GM23338 (cell line): Measurements from ENCODE around the gene STAT5B. TPM values are rescaled to one million over a fixed set of nuclear protein-coding genes. Genes with fewer than 3 reads are reported as not detected.

Source experiments
- ATAC-seq: fragments of 200-7000 bp; cut with Tn5 transposase; 3 replicates; pipeline ENCODE4 v1.9.1; 2020
- DNase-seq: peaks from one replicate; pipeline ENCODE4 v3.0.0-alpha.2; 2015; ENCODE audit warnings: low spot score
- H2AFZ ChIP-seq: fragments of 200-600 bp; sonication (generic); 2 replicates; pipeline ENCODE4 v1.8.0; 2016; ENCODE audit warnings: antibody characterized with exemption, mild to moderate bottlenecking, moderate library complexity
- H3F3A ChIP-seq: fragments of 200-600 bp; sonication (generic); replicated peaks from 2 replicates; pipeline ENCODE4 v1.8.0; 2017; ENCODE audit warnings: antibody characterized with exemption, mixed run types, low read depth
- H3K27ac ChIP-seq: fragments of 200-600 bp; sonication (generic); 2 replicates; pipeline ENCODE4 v1.6.1; 2016; ENCODE audit warnings: low read depth
- H3K27me3 ChIP-seq: fragments of 200-600 bp; sonication (generic); 2 replicates; pipeline ENCODE4 v1.8.0; 2016; ENCODE audit warnings: mild to moderate bottlenecking, mixed run types, moderate library complexity; ENCODE audit not compliant: insufficient read depth
- H3K36me3 ChIP-seq: fragments of 200-600 bp; sonication (generic); 2 replicates; pipeline ENCODE4 v1.8.0; 2016; ENCODE audit warnings: mild to moderate bottlenecking; ENCODE audit not compliant: insufficient read depth
- H3K4me1 ChIP-seq: fragments of 200-600 bp; sonication (generic); 2 replicates; pipeline ENCODE4 v1.8.0; 2016; ENCODE audit warnings: mild to moderate bottlenecking, moderate library complexity; ENCODE audit not compliant: insufficient read depth
- H3K4me2 ChIP-seq: fragments of 200-600 bp; sonication (generic); 2 replicates; pipeline ENCODE4 v1.7.1; 2017; ENCODE audit warnings: mixed run types
- H3K4me3 ChIP-seq: fragments of 200-600 bp; sonication (generic); 2 replicates; pipeline ENCODE4 v1.6.1; 2016; ENCODE audit warnings: mixed run types
- H3K79me2 ChIP-seq: fragments of 200-600 bp; sonication (generic); replicated peaks from 2 replicates; pipeline ENCODE4 v1.8.0; 2017; ENCODE audit warnings: mild to moderate bottlenecking; ENCODE audit not compliant: insufficient read depth
- H3K9me2 ChIP-seq: fragments of 200-600 bp; sonication (generic); 2 replicates; pipeline ENCODE4 v1.8.0; 2017; ENCODE audit not compliant: insufficient read depth
- H4K20me1 ChIP-seq: fragments of 200-600 bp; sonication (generic); replicated peaks from 2 replicates; pipeline ENCODE4 v1.8.0; 2017; ENCODE audit warnings: mild to moderate bottlenecking; ENCODE audit not compliant: insufficient read depth
- H3K27ac Mint-ChIP-seq: 2 replicates; pipeline ENCODE4 v1.8.0; 2020; ENCODE audit warnings: inconsistent platforms, mild to moderate bottlenecking, moderate library complexity, mixed read lengths
- H3K27me3 Mint-ChIP-seq: 3 replicates; pipeline ENCODE4 v1.8.0; 2022; ENCODE audit warnings: low read depth, mild to moderate bottlenecking, moderate library complexity, mixed read lengths, inconsistent platforms; ENCODE audit not compliant: insufficient read depth, poor library complexity
- H3K36me3 Mint-ChIP-seq: 3 replicates; pipeline ENCODE4 v1.8.0; 2021; ENCODE audit warnings: low read depth, mild to moderate bottlenecking, inconsistent platforms, moderate library complexity, mixed read lengths
- H3K4me1 Mint-ChIP-seq: 3 replicates; pipeline ENCODE4 v1.8.0; 2020; ENCODE audit warnings: mild to moderate bottlenecking, inconsistent platforms, mixed read lengths
- H3K4me3 Mint-ChIP-seq: 3 replicates; pipeline ENCODE4 v1.8.0; 2021; ENCODE audit warnings: moderate library complexity, mild to moderate bottlenecking, inconsistent platforms, mixed read lengths
- H3K9me3 Mint-ChIP-seq: 3 replicates; pipeline ENCODE4 v1.8.0; 2020; ENCODE audit warnings: moderate library complexity, mild to moderate bottlenecking, inconsistent platforms, mixed read lengths
- CREB1 ChIP-seq: fragments of 250-450 bp; sonication (Bioruptor Pico); IDR thresholded peaks from 2 replicates; pipeline ENCODE4 v1.5.0; 2020; ENCODE audit warnings: low read depth, mild to moderate bottlenecking, moderate library complexity
- EZH2 ChIP-seq: fragments of 200-600 bp; sonication (generic); IDR thresholded peaks from one replicate; pipeline ENCODE4 v1.8.0; 2017; ENCODE audit warnings: antibody characterized with exemption, mild to moderate bottlenecking, low read depth; ENCODE audit not compliant: unreplicated experiment
- EZH2phosphoT487 ChIP-seq: fragments of 200-600 bp; sonication (generic); IDR thresholded peaks from one replicate; pipeline ENCODE4 v1.8.1; 2018; ENCODE audit warnings: antibody characterized with exemption; ENCODE audit not compliant: unreplicated experiment
- JUNB ChIP-seq: IDR thresholded peaks from one replicate; pipeline ENCODE4 v1.6.1; 2016; ENCODE audit warnings: antibody characterized with exemption; ENCODE audit not compliant: unreplicated experiment
- POLR2AphosphoS5 ChIP-seq: IDR thresholded peaks from 2 replicates; pipeline ENCODE4 v1.6.1; 2016; ENCODE audit warnings: antibody characterized with exemption, low read depth
- STAT1 ChIP-seq: IDR thresholded peaks from one replicate; pipeline ENCODE4 v1.6.1; 2016; ENCODE audit warnings: antibody characterized with exemption; ENCODE audit not compliant: unreplicated experiment
- ZNF114 ChIP-seq: fragments of 250-450 bp; sonication (Bioruptor Pico); IDR thresholded peaks from 2 replicates; pipeline ENCODE4 v1.5.0; 2020; ENCODE audit warnings: mild to moderate bottlenecking, moderate library complexity
- ZNF331 ChIP-seq: fragments of 250-450 bp; sonication (Bioruptor Pico); IDR thresholded peaks from 2 replicates; pipeline ENCODE4 v1.5.0; 2020; ENCODE audit warnings: low read depth, mild to moderate bottlenecking, moderate library complexity
- polyA plus RNA-seq: library from polyadenylated mRNA; unstranded; fragments of >200 nt; fragmentation: Nextera tagmentation; extraction: Ambion mirVana; gene quantifications from 2 replicates; pipeline ENCODE4 v1.2.1, GENCODE V29; 2016
- total RNA-seq: library from RNA; depleted of rRNA; stranded (reverse); fragments of >200 nt; shearing (Covaris generic); gene quantifications from 2 replicates; pipeline ENCODE4 v1.2.3, GENCODE V29; 2014
- TF ChIP-seq, protein P1 (sequence below): fragments of 250-450 bp; sonication (Bioruptor Pico); IDR thresholded peaks from 2 replicates; pipeline ENCODE4 v1.5.0; 2020; ENCODE audit warnings: mild to moderate bottlenecking, moderate library complexity
- TF ChIP-seq, protein P2 (sequence below): IDR thresholded peaks from one replicate; pipeline ENCODE4 v1.6.1; 2018; ENCODE audit warnings: antibody characterized with exemption; ENCODE audit not compliant: unreplicated experiment
- TF ChIP-seq, protein P3 (sequence below), 2 experiments: fragments of 200-600 bp in 1 of 2; sonication (generic) in 1 of 2; conservative IDR thresholded peaks; 2 replicates each; pipeline versions ENCODE4 v1.5.1 to v1.6.1; 2016 to 2017; ENCODE audit warnings: antibody characterized with exemption in 2 of 2, low read depth in 2 of 2, mild to moderate bottlenecking in 2 of 2, moderate library complexity in 1 of 2

STAT5B gene
- total and polyA plus RNA-seq, 2 experiments from 2014 or later, result 13.9 to 60.5 TPM

DNA sequence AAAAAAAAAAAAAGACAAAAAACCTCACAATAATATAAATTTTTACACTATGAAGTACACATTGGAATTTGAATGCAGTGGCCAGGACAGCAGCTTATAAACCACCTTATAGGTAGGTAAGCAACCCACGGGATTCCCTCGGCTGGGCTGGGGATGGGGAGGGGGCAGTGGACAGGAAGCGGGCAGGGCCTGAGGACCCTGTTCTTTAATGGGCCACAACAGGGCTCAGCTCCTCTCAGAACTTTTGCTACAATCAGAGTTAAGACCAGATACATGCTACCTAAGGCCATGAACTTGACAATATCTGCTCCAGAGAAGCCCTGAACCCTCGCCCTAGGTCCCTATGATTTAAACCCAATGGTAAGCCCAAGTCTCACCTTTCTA, 37.2 kb upstream of the STAT5B start:
- Histone ChIP-seq H3K9me2 (no peaks in the 10 kb centered on the region), H2AFZ (no peak overlapping the region), H3K4me1 (peaks cover 23% of the 10 kb centered on the region), H3K79me2 (no peaks in the 10 kb centered on the region), H3K27ac (peak overlapping the region; percentile 74), H4K20me1 (no peaks in the 10 kb centered on the region; the same call in 1 of the 2 replicates), H3K4me3 (no peak overlapping the region), H3K36me3 (peaks cover 17% of the 10 kb centered on the region), H3K4me2 (0 out of 2 replicates have a peak overlapping the region, but pooled peaks have one; percentile 82), H3K27me3 (no peaks in the 10 kb centered on the region), H3F3A (peaks cover 26% of the 10 kb centered on the region)
- Mint-ChIP-seq H3K4me1 (peaks cover 41% of the 10 kb centered on the region), H3K27ac (peak overlapping the region; percentile 40; the same call in 1 of the 2 replicates), H3K27me3 (peaks cover 11% of the 10 kb centered on the region), H3K9me3 (no peaks in the 10 kb centered on the region; the same call in 2 of the 3 replicates), H3K36me3 (peaks cover 24% of the 10 kb centered on the region), H3K4me3 (no peak overlapping the region)
- TF ChIP-seq JUNB (no peak), CREB1 (no peak), ZNF331 (CRISPR knock-in tag) (no peak), EZH2phosphoT487 (no peak), ZNF114 (CRISPR knock-in tag) (no peak), POLR2AphosphoS5 (no peak), EZH2 (no peak), STAT1 (no peak)
- TF ChIP-seq, protein P1, sequence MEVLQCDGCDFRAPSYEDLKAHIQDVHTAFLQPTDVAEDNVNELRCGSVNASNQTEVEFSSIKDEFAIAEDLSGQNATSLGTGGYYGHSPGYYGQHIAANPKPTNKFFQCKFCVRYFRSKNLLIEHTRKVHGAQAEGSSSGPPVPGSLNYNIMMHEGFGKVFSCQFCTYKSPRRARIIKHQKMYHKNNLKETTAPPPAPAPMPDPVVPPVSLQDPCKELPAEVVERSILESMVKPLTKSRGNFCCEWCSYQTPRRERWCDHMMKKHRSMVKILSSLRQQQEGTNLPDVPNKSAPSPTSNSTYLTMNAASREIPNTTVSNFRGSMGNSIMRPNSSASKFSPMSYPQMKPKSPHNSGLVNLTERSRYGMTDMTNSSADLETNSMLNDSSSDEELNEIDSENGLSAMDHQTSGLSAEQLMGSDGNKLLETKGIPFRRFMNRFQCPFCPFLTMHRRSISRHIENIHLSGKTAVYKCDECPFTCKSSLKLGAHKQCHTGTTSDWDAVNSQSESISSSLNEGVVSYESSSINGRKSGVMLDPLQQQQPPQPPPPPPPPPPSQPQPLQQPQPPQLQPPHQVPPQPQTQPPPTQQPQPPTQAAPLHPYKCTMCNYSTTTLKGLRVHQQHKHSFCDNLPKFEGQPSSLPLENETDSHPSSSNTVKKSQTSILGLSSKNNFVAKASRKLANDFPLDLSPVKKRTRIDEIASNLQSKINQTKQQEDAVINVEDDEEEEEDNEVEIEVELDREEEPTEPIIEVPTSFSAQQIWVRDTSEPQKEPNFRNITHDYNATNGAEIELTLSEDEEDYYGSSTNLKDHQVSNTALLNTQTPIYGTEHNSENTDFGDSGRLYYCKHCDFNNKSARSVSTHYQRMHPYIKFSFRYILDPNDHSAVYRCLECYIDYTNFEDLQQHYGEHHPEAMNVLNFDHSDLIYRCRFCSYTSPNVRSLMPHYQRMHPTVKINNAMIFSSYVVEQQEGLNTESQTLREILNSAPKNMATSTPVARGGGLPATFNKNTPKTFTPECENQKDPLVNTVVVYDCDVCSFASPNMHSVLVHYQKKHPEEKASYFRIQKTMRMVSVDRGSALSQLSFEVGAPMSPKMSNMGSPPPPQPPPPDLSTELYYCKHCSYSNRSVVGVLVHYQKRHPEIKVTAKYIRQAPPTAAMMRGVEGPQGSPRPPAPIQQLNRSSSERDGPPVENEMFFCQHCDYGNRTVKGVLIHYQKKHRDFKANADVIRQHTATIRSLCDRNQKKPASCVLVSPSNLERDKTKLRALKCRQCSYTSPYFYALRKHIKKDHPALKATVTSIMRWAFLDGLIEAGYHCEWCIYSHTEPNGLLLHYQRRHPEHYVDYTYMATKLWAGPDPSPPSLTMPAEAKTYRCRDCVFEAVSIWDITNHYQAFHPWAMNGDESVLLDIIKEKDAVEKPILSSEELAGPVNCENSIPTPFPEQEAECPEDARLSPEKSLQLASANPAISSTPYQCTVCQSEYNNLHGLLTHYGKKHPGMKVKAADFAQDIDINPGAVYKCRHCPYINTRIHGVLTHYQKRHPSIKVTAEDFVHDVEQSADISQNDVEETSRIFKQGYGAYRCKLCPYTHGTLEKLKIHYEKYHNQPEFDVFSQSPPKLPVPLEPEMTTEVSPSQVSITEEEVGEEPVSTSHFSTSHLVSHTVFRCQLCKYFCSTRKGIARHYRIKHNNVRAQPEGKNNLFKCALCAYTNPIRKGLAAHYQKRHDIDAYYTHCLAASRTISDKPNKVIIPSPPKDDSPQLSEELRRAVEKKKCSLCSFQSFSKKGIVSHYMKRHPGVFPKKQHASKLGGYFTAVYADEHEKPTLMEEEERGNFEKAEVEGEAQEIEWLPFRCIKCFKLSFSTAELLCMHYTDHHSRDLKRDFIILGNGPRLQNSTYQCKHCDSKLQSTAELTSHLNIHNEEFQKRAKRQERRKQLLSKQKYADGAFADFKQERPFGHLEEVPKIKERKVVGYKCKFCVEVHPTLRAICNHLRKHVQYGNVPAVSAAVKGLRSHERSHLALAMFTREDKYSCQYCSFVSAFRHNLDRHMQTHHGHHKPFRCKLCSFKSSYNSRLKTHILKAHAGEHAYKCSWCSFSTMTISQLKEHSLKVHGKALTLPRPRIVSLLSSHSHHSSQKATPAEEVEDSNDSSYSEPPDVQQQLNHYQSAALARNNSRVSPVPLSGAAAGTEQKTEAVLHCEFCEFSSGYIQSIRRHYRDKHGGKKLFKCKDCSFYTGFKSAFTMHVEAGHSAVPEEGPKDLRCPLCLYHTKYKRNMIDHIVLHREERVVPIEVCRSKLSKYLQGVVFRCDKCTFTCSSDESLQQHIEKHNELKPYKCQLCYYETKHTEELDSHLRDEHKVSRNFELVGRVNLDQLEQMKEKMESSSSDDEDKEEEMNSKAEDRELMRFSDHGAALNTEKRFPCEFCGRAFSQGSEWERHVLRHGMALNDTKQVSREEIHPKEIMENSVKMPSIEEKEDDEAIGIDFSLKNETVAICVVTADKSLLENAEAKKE (CRISPR knock-in tag), result no peak
- TF ChIP-seq, protein P2, sequence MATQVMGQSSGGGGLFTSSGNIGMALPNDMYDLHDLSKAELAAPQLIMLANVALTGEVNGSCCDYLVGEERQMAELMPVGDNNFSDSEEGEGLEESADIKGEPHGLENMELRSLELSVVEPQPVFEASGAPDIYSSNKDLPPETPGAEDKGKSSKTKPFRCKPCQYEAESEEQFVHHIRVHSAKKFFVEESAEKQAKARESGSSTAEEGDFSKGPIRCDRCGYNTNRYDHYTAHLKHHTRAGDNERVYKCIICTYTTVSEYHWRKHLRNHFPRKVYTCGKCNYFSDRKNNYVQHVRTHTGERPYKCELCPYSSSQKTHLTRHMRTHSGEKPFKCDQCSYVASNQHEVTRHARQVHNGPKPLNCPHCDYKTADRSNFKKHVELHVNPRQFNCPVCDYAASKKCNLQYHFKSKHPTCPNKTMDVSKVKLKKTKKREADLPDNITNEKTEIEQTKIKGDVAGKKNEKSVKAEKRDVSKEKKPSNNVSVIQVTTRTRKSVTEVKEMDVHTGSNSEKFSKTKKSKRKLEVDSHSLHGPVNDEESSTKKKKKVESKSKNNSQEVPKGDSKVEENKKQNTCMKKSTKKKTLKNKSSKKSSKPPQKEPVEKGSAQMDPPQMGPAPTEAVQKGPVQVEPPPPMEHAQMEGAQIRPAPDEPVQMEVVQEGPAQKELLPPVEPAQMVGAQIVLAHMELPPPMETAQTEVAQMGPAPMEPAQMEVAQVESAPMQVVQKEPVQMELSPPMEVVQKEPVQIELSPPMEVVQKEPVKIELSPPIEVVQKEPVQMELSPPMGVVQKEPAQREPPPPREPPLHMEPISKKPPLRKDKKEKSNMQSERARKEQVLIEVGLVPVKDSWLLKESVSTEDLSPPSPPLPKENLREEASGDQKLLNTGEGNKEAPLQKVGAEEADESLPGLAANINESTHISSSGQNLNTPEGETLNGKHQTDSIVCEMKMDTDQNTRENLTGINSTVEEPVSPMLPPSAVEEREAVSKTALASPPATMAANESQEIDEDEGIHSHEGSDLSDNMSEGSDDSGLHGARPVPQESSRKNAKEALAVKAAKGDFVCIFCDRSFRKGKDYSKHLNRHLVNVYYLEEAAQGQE, result no peak
- TF ChIP-seq, protein P3, sequence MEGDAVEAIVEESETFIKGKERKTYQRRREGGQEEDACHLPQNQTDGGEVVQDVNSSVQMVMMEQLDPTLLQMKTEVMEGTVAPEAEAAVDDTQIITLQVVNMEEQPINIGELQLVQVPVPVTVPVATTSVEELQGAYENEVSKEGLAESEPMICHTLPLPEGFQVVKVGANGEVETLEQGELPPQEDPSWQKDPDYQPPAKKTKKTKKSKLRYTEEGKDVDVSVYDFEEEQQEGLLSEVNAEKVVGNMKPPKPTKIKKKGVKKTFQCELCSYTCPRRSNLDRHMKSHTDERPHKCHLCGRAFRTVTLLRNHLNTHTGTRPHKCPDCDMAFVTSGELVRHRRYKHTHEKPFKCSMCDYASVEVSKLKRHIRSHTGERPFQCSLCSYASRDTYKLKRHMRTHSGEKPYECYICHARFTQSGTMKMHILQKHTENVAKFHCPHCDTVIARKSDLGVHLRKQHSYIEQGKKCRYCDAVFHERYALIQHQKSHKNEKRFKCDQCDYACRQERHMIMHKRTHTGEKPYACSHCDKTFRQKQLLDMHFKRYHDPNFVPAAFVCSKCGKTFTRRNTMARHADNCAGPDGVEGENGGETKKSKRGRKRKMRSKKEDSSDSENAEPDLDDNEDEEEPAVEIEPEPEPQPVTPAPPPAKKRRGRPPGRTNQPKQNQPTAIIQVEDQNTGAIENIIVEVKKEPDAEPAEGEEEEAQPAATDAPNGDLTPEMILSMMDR (conservative IDR thresholded peaks at IDR 0.05; ENCODE audit: low read depth in 2 of 2), result no peak
- no peak for DNase-seq
- ATAC-seq, result no peak
